ENCODE measurements around the gene GIMAP4.
"Not testable (repeated sequence)": the region's sequence is repeated elsewhere in the genome, so short reads cannot be mapped to it uniquely, and the experiment has no call there.

The GIMAP4 gene

GRCh38 chr7:150567169-150567568 lies at the start of gene GIMAP4:
GIMAP4 (plus strand) TSS chr7:150567390; CDS start chr7:150569902, 2,512 bp downstream.
- DNase-seq (ENCODE audit: low spot score): no peak

DNA sequence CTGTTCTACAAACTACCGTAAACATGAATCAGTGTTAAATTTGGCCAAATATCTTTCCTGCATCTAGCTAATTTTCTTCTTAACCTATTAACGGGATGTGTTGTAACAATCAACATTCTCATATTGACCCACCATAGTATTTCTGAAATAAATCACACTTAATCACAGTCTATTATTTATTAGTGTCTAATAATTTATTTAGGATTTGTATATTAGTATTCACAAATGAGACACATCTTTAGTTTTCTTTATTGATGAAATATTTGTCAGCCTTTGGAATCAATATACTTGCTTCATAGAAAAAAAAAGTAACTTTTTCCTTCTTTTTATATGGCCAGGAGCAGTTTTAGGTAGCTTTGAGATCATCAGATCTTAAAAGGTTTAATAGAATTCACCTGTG lies 47.9 kb upstream of the GIMAP4 start:
- DNase-seq (ENCODE audit: low spot score): no peak

DNA sequence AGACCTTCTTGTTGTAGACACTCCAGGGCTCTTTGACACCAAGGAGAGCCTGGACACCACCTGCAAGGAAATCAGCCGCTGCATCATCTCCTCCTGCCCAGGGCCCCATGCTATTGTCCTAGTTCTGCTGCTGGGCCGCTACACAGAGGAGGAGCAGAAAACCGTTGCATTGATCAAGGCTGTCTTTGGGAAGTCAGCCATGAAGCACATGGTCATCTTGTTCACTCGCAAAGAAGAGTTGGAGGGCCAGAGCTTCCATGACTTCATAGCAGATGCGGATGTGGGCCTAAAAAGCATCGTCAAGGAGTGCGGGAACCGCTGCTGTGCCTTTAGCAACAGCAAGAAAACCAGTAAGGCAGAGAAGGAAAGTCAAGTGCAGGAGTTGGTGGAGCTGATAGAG lies 47.0 kb upstream of the GIMAP4 start:
- no peak for DNase-seq (ENCODE audit: low spot score)

DNA sequence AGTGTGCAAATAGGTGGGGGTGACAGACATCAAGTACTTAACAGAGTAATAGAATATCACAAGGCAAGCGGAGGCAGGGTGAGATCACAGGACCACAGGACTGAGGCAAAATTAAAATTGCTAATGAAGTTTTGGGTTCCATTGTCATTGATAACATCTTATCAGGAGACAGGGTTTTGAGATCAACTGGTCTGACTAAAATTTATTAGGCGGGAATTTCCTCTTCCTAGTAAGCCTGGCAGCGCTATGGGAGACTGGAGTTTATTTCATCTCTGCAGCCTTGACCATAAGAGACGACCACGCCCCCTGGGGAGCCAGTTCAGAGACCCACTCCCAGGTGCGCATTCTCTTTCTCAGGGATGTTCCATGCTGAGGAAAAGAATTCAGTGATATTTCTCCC lies 44.3 kb upstream of the GIMAP4 start:
- not testable (repeated sequence) for DNase-seq (ENCODE audit: low spot score)

- DNase-seq (ENCODE audit: low spot score): no peak
Observed at GRCh38 chr7:150524018-150524417, 43.2 kb upstream of the GIMAP4 start.

GRCh38 chr7:150531704-150532103 lies 35.5 kb upstream of the GIMAP4 start:
- DNase-seq (ENCODE audit: low spot score): no peak

GRCh38 chr7:150538259-150538658 lies 28.9 kb upstream of the GIMAP4 start:
- DNase-seq (ENCODE audit: low spot score): no peak

DNA sequence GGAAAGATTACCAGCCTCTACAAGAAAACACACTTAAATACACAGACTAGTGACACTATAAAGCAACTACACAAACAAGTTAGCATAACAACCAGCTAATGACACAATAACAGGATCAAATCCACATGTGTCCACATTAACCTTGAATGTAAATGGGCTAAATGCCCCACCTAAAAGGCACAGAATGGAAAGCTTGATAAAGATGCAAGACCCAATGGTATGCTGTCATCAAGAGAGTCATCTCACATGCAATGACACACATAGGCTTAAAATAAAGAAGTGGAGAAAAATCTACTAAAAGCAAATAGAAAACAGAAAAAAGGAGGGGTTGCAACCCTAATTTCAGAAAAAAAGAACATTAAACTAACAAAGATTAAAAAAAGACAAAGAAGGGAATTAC lies 14.0 kb upstream of the GIMAP4 start:
- no peak for DNase-seq (ENCODE audit: low spot score)

- DNase-seq (ENCODE audit: low spot score): no peak
Observed at GRCh38 chr7:150556521-150557138, 10.6 kb upstream of the GIMAP4 start.

DNA sequence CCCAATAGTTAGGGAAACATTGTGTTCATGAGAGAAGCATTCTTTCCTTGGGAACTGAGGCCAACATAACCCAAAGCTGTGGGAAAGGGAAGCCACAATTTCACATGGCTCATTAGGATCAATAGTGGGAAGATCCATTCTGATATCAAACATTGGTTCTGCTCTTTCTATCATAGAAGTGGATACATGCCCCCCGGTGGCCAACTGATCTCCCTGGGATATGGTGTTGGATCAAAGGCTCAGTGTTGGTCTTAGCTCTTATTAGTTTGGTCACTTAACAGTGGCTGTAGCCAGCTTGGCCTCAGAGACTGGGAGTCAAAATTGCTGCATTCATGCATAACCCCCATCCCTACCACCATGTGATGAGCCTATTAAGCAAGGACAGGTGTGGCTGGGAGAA lies 6.7 kb upstream of the GIMAP4 start:
- DNase-seq (ENCODE audit: low spot score): no peak

- DNase-seq (ENCODE audit: low spot score): no peak
Observed at GRCh38 chr7:150562919-150563318, 4.3 kb upstream of the GIMAP4 start.

- no peak for DNase-seq (ENCODE audit: low spot score)
Observed at GRCh38 chr7:150564006-150564405, 3.2 kb upstream of the GIMAP4 start.

GRCh38 chr7:150564566-150564965 lies 2.6 kb upstream of the GIMAP4 start:
- DNase-seq (ENCODE audit: low spot score): no peak

DNA sequence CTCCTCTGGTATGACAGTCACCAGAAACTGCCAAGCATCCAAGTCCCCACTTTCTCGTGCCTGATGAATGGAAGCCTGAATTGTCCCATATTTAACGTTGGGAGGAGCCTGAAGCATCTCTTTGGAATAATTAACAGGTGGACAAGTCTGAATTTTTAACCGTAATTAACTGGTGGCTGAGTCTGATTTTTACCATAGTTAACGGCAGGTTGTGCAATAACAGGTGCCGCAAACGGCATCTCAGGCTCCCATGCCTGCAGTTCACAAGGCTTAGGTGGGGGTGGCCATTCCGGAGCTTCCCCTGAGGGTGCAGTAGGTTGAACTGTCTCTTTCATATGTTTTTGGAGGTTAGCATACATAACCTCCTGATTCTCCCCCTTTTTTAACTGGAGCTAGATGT lies 2.0 kb upstream of the GIMAP4 start:
- DNase-seq (ENCODE audit: low spot score): no peak

DNA sequence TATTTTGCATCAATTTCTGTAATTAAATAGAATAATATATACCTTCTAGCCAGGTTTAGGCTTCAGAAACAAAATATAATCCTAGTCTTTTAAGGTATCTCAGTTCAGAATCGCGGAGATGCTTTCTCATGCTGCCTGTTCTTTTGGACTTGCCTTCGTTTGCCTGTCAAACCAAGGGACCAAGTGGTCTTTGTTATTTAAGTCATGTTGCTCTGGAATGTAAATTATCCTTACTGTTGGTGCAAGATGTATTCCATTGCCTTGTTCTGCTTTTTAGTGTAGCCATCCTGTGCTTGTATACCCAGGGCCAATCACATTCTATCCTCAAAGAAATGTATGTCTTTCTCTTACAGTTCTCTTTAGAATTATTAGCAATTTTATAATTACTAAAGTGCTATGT lies 1.1 kb upstream of the GIMAP4 start:
- DNase-seq (ENCODE audit: low spot score): no peak

- no peak for DNase-seq (ENCODE audit: low spot score)
Observed at GRCh38 chr7:150566572-150566971, 618 bp upstream of the GIMAP4 start.

DNA sequence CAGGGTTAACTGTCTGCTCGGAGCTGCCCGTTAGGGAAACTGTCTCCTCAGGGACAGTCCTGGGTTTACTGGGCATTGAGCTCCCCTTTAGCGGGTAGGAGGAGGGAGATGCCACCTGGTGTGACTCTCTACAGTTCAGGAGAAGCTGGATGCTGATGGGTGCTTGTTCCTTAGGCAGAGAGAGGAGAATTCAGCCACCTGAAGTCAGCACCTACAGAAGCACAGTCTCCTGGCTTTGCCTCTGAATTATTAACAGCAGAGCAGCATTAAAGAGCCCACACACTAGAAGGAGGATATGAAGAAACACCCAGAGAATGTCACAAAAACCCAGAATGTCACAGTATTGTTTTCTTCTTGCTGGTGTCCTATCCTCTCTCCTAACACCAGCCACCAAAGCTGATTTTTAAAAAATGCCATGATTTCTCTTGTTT lies 696 bp downstream of the GIMAP4 start:
- no peak for DNase-seq (ENCODE audit: low spot score)

DNA sequence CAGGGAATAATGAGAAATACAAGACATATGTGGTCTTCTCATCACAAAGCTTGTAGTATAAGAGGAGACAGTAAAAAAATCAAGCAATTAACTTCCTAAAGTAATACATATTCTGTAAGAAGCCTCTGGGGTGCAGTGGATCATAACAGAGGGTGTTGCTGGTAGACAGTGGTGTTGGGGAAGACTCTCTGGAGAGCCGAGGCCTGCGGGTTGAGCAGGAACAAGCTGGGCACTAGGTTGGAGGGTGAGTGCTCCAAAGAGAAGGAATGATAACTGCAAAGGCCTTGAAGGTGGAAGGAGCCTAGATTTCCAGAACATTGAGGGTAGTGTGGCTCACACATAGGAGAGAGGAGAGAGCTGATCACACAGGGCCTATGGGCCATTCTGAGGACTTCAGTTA lies 1.5 kb downstream of the GIMAP4 start:
- no peak for DNase-seq (ENCODE audit: low spot score)

DNA sequence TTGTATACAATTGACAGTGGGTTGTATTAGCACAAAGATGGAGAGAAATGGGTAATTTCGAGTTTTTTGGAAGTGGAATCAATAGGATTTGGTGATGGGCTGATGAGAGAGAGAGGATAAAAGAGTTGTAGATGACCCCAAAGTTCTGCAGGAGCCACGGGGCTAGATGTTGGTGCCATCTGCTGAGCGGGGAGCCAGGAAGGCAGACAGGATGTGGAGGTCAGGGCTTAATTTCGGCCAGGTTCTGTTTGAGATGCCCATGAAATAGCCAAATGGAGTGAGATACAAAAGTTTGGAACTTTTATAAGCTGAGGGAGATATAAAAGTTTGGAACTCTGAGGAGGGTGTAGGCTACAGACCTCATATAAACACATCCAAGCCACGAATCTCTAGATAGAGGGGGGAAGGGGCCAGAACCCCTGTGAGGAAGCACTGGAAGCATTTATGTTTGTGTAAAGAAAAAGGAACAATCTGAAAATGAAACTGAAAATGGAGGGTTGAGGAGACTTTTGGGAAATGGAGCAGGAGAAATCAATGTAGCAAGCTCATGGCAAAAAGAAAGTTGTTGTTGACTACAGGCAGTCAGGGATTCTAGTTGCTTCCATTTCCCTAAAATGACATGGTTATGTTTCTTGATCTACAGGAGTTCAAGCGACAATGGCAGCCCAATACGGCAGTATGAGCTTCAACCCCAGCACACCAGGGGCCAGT lies 2.2 kb downstream of the GIMAP4 start:
- no peak for DNase-seq (ENCODE audit: low spot score)

- no peak for DNase-seq (ENCODE audit: low spot score)
Observed at GRCh38 chr7:150570556-150571465, 3.6 kb downstream of the GIMAP4 start.

DNA sequence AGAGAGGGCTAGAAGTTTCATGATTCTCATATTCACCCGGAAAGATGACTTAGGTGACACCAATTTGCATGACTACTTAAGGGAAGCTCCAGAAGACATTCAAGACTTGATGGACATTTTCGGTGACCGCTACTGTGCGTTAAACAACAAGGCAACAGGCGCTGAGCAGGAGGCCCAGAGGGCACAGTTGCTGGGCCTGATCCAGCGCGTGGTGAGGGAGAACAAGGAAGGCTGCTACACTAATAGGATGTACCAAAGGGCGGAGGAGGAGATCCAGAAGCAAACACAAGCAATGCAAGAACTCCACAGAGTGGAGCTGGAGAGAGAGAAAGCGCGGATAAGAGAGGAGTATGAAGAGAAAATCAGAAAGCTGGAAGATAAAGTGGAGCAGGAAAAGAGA lies 5.3 kb downstream of the GIMAP4 start:
- DNase-seq (ENCODE audit: low spot score): no peak

DNA sequence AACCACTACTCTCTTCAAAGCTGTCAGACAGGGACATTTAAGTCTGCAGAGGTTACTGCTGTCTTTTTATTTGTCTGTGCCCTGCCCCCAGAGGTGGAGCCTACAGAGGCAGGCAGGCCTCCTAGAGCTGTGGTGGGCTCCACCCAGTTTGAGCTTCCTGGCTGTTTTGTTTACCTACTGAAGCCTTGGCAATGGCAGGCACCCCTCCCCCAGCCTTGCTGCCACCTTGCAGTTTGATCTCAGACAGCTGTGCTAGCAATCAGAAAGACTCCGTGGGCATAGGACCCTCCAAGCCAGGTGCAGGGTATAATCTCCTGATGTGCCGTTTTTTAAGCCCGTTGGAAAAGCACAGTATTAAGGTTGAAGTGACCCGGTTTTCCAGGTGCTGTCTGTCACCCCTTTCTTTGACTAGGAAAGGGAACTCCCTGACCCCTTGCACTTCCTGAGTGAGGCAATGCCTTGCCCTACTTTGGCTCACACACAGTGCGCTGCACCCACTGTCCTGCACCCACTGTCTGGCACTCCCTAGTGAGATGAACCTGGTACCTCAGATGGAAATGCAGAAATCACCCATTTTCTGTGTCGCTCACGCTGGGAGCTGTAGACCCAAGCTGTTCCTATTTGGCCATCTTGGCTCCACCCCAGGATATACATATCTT lies 12.9 kb downstream of the GIMAP4 start:
- DNase-seq (ENCODE audit: low spot score): not testable (repeated sequence)
